Mesenteric fat pad (tissue), 1 donor: ENCODE measurements around the gene HECTD4. TPM values are rescaled to one million over a fixed set of nuclear protein-coding genes. Genes with fewer than 3 reads are reported as not detected.
"Not testable (repeated sequence)": the region's sequence is repeated elsewhere in the genome, so short reads cannot be mapped to it uniquely, and the experiment has no call there.

ENCODE experiments used
- DNase-seq: peaks from one replicate; pipeline ENCODE4 v3.0.0-alpha.2; 2020; ENCODE audit warnings: low spot score
- total RNA-seq: library from RNA; stranded (reverse); fragmentation: NEBNext Ultra II Directional; extraction: Animal tissue kit (Norgen Biotek cat#: 25700); gene quantifications from one replicate; pipeline ENCODE4 v1.2.1, GENCODE V29; 2021
- donor health status: DM: yes; HTN: yes; CAD: no.

HECTD4 gene
- total RNA-seq, 1 donor from 2014 or later = 37.0 TPM

- DNase-seq = no peak
These were observed 27.8 kb downstream of the HECTD4 start for GRCh38 chr12:112354399-112354798.

- DNase-seq = no peak
These were observed 28.8 kb downstream of the HECTD4 start for GRCh38 chr12:112353393-112353792.

GRCh38 chr12:112352921-112353320 is 29.3 kb downstream of the HECTD4 start:
- no peak for DNase-seq

GRCh38 chr12:112350593-112351592 is 31.3 kb downstream of the HECTD4 start:
- DNase-seq = no peak

GRCh38 chr12:112349431-112349830 is 32.8 kb downstream of the HECTD4 start:
- no peak for DNase-seq

- DNase-seq = not testable (repeated sequence)
These were observed 33.3 kb downstream of the HECTD4 start for GRCh38 chr12:112348926-112349325.

- no peak for DNase-seq
These were observed 34.6 kb downstream of the HECTD4 start for GRCh38 chr12:112347581-112347982.

- no peak for DNase-seq
These were observed 36.0 kb downstream of the HECTD4 start for GRCh38 chr12:112346194-112346593.

- no peak for DNase-seq
These were observed 38.0 kb downstream of the HECTD4 start for GRCh38 chr12:112344220-112344619.

- DNase-seq = no peak
These were observed 39.6 kb downstream of the HECTD4 start for GRCh38 chr12:112342587-112342986.

GRCh38 chr12:112341046-112341825 is 41.0 kb downstream of the HECTD4 start:
- DNase-seq = no peak

GRCh38 chr12:112340230-112340629 is 42.0 kb downstream of the HECTD4 start:
- no peak for DNase-seq

- not testable (repeated sequence) for DNase-seq
These were observed 47.2 kb downstream of the HECTD4 start for GRCh38 chr12:112334999-112335398.

- no peak for DNase-seq
These were observed 49.2 kb downstream of the HECTD4 start for GRCh38 chr12:112333019-112333418.

- no peak for DNase-seq
These were observed 50.3 kb downstream of the HECTD4 start for GRCh38 chr12:112331886-112332285.

GRCh38 chr12:112330706-112331105 is 51.5 kb downstream of the HECTD4 start:
- DNase-seq = no peak

- no peak for DNase-seq
These were observed 53.6 kb downstream of the HECTD4 start for GRCh38 chr12:112328456-112329124.

- DNase-seq = no peak
These were observed 54.9 kb downstream of the HECTD4 start for GRCh38 chr12:112327209-112327938.

GRCh38 chr12:112325622-112326207 is 56.5 kb downstream of the HECTD4 start:
- no peak for DNase-seq

GRCh38 chr12:112325157-112325556 is 57.1 kb downstream of the HECTD4 start:
- DNase-seq = no peak
